Lower leg skin (tissue), 3 donors: ENCODE data around the gene NRXN3.

ENCODE experiments used
- POLR2A ChIP-seq, 2 donors: fragments of 450-650 bp; IDR thresholded peaks; one replicate each; pipeline ENCODE4 v1.6.1; 2016 to 2017; ENCODE audit warnings: antibody characterized with exemption in 2 of 2, mild to moderate bottlenecking in 1 of 2, moderate library complexity in 1 of 2
- TF ChIP-seq, protein P1 (sequence below), 3 donors: fragments of 450-650 bp; IDR thresholded peaks; one replicate each; pipeline ENCODE4 v1.5.1; 2016; ENCODE audit warnings: antibody characterized with exemption in 3 of 3, mild to moderate bottlenecking in 3 of 3, moderate library complexity in 2 of 3

DNA sequence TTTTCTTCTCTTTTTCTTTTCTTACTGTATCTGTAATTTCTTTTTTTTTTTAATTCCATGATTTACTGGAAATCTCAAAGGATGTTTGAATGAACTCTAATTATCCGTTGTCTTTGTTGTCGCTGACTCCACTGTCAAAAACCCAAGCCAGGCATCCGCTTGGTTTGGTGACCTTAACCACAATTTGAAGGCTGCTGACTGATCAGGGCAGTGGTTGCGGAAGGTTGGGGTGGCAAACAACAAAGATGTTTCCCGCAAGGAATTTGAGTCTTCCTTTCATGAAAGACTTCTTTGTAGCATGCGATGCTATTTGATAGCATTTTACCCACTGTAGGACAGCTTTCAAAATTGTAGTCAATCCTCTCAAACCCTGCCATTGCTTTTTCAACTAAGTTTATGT lies 1027.3 kb downstream of the NRXN3 start:
- TF ChIP-seq, protein P1, sequence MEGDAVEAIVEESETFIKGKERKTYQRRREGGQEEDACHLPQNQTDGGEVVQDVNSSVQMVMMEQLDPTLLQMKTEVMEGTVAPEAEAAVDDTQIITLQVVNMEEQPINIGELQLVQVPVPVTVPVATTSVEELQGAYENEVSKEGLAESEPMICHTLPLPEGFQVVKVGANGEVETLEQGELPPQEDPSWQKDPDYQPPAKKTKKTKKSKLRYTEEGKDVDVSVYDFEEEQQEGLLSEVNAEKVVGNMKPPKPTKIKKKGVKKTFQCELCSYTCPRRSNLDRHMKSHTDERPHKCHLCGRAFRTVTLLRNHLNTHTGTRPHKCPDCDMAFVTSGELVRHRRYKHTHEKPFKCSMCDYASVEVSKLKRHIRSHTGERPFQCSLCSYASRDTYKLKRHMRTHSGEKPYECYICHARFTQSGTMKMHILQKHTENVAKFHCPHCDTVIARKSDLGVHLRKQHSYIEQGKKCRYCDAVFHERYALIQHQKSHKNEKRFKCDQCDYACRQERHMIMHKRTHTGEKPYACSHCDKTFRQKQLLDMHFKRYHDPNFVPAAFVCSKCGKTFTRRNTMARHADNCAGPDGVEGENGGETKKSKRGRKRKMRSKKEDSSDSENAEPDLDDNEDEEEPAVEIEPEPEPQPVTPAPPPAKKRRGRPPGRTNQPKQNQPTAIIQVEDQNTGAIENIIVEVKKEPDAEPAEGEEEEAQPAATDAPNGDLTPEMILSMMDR (IDR thresholded peaks at IDR 0.05), result no peak
- TF ChIP-seq POLR2A (IDR thresholded peaks at IDR 0.05), result no peak
